Smooth muscle cell (in vitro differentiated cells): ENCODE results near the gene ADAP1. TPM values are rescaled to one million over a fixed set of nuclear protein-coding genes. Genes with fewer than 3 reads are reported as not detected.
"Not testable (repeated sequence)": the region's sequence is repeated elsewhere in the genome, so short reads cannot be mapped to it uniquely, and the experiment has no call there.

Experiments
- DNase-seq: peaks from one replicate; lab custom pipeline; 2025; ENCODE audit not compliant: unreplicated experiment; lab: John Stamatoyannopoulos, UW
- H2AFZ ChIP-seq: fragments of 200-600 bp; sonication (generic); 2 replicates; pipeline ENCODE4 v1.6.0; 2016; ENCODE audit warnings: antibody characterized with exemption, low read depth, mild to moderate bottlenecking
- H3F3A ChIP-seq: fragments of 200-600 bp; sonication (generic); 2 replicates; pipeline ENCODE4 v1.6.0; 2017; ENCODE audit warnings: antibody characterized with exemption, low read depth
- H3K27ac ChIP-seq: fragments of 200-600 bp; sonication (generic); 2 replicates; pipeline ENCODE4 v1.5.1; 2016; ENCODE audit warnings: low read depth, mild to moderate bottlenecking
- H3K27me3 ChIP-seq: fragments of 200-600 bp; sonication (generic); 2 replicates; pipeline ENCODE4 v1.6.1; 2016; ENCODE audit warnings: low read depth, mild to moderate bottlenecking
- H3K36me3 ChIP-seq: fragments of 200-600 bp; sonication (generic); 2 replicates; pipeline ENCODE4 v1.5.1; 2016; ENCODE audit warnings: low read depth
- H3K4me1 ChIP-seq: fragments of 200-600 bp; sonication (generic); 2 replicates; pipeline ENCODE4 v1.5.1; 2016; ENCODE audit warnings: low read depth
- H3K4me2 ChIP-seq: fragments of 200-600 bp; sonication (generic); 2 replicates; pipeline ENCODE4 v1.6.0; 2016; ENCODE audit warnings: mild to moderate bottlenecking
- H3K4me3 ChIP-seq: fragments of 200-600 bp; sonication (generic); 2 replicates; pipeline ENCODE4 v1.5.1; 2016; ENCODE audit warnings: mild to moderate bottlenecking
- H3K79me2 ChIP-seq: fragments of 200-600 bp; sonication (generic); 2 replicates; pipeline ENCODE4 v1.6.0; 2016; ENCODE audit warnings: low read depth, mild to moderate bottlenecking
- H3K9ac ChIP-seq: fragments of 200-600 bp; sonication (generic); 2 replicates; pipeline ENCODE4 v1.6.0; 2016; ENCODE audit warnings: low read depth
- H3K9me3 ChIP-seq: fragments of 200-600 bp; sonication (generic); replicated peaks from 2 replicates; pipeline ENCODE4 v1.5.1; 2016; ENCODE audit warnings: low read depth
- H4K20me1 ChIP-seq: fragments of 200-600 bp; sonication (generic); 2 replicates; pipeline ENCODE4 v1.6.0; 2016; ENCODE audit warnings: low read depth
- WGBS: methylation state at CpG from one replicate; pipeline ENCODE4 v1.1.7; 2016; ENCODE audit warnings: low lambda C conversion rate; 5-methylcytosine and 5-hydroxymethylcytosine counted together
- polyA plus RNA-seq: library from polyadenylated mRNA; unstranded; fragments of >200 nt; fragmentation: Nextera tagmentation; extraction: Ambion mirVana; gene quantifications from 2 replicates; pipeline ENCODE4 v1.2.1, GENCODE V29; 2016
- total RNA-seq: library from RNA; depleted of rRNA; stranded (reverse); fragments of >200 nt; gene quantifications from 2 replicates; pipeline ENCODE4 v1.2.3, GENCODE V29; 2014
- TF ChIP-seq, protein P1 (sequence below): fragments of 200-600 bp; sonication (generic); IDR thresholded peaks from 2 replicates; pipeline ENCODE4 v1.5.1; 2017; ENCODE audit warnings: borderline replicate concordance, mild to moderate bottlenecking, antibody characterized with exemption; ENCODE audit not compliant: insufficient read depth, poor library complexity, severe bottlenecking

Gene ADAP1
- total and polyA plus RNA-seq, 2 experiments from 2014 or later, result 1.3 to 2.0 TPM

- H3K27me3 ChIP-seq, result peaks cover 23% of the 10 kb centered on the region
- H3K4me2 ChIP-seq, result peak overlapping the region; percentile 79
- not testable (repeated sequence) for H3K79me2 ChIP-seq, H3K4me1 ChIP-seq, H3K9me3 ChIP-seq, H3K36me3 ChIP-seq, H2AFZ ChIP-seq, H3F3A ChIP-seq, H3K9ac ChIP-seq, H3K27ac ChIP-seq, H4K20me1 ChIP-seq
- TF ChIP-seq, protein P1, sequence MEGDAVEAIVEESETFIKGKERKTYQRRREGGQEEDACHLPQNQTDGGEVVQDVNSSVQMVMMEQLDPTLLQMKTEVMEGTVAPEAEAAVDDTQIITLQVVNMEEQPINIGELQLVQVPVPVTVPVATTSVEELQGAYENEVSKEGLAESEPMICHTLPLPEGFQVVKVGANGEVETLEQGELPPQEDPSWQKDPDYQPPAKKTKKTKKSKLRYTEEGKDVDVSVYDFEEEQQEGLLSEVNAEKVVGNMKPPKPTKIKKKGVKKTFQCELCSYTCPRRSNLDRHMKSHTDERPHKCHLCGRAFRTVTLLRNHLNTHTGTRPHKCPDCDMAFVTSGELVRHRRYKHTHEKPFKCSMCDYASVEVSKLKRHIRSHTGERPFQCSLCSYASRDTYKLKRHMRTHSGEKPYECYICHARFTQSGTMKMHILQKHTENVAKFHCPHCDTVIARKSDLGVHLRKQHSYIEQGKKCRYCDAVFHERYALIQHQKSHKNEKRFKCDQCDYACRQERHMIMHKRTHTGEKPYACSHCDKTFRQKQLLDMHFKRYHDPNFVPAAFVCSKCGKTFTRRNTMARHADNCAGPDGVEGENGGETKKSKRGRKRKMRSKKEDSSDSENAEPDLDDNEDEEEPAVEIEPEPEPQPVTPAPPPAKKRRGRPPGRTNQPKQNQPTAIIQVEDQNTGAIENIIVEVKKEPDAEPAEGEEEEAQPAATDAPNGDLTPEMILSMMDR, result peak; percentile 75
- DNase-seq, result peak; percentile 17
- WGBS, result 25% methylated on average over 43 of the region's 73 CpGs
- peak overlapping the region; percentile 37 for H3K4me3 ChIP-seq
These were observed 45.7 kb downstream of the ADAP1 start for GRCh38 chr7:908591-909357.

DNA sequence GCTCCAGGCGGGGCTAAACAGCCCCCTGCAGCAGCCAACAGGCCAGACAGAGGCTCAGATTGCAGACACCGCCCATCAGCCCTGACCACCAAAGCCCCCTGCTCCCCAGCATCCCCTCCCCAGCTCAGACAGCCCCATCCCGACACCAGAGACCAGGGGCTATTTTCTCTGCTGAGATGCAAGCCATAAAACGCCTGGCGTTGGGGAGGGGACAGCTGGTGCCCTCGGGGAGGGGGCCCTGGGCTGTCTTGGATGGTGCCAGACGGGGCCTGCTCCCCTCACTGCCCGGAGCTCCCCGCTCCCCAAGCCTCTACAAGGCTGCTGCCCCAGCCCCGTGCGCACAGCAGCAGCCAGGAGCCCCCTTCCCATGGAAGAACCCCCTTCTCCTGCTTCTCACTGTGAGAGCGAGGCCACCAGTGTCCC, 46.3 kb downstream of the ADAP1 start:
- H3K36me3 ChIP-seq, result no peaks in the 10 kb centered on the region
- H3K4me3 ChIP-seq, result no peak overlapping the region
- no peak overlapping the region for H3K27ac ChIP-seq
- H3K4me1 ChIP-seq, result no peaks in the 10 kb centered on the region
- H4K20me1 ChIP-seq, result no peaks in the 10 kb centered on the region
- H3K27me3 ChIP-seq, result peaks cover 23% of the 10 kb centered on the region
- H3K4me2 ChIP-seq, result no peak overlapping the region
- TF ChIP-seq, protein P1, result no peak
- no peaks in the 10 kb centered on the region for H3K9me3 ChIP-seq
- H3F3A ChIP-seq, result no peaks in the 10 kb centered on the region
- WGBS, result 95% methylated on average over 5 of the region's 12 CpGs
- DNase-seq, result no peak
- H3K79me2 ChIP-seq, result no peaks in the 10 kb centered on the region
- H2AFZ ChIP-seq, result no peak overlapping the region
- no peak overlapping the region for H3K9ac ChIP-seq

DNA sequence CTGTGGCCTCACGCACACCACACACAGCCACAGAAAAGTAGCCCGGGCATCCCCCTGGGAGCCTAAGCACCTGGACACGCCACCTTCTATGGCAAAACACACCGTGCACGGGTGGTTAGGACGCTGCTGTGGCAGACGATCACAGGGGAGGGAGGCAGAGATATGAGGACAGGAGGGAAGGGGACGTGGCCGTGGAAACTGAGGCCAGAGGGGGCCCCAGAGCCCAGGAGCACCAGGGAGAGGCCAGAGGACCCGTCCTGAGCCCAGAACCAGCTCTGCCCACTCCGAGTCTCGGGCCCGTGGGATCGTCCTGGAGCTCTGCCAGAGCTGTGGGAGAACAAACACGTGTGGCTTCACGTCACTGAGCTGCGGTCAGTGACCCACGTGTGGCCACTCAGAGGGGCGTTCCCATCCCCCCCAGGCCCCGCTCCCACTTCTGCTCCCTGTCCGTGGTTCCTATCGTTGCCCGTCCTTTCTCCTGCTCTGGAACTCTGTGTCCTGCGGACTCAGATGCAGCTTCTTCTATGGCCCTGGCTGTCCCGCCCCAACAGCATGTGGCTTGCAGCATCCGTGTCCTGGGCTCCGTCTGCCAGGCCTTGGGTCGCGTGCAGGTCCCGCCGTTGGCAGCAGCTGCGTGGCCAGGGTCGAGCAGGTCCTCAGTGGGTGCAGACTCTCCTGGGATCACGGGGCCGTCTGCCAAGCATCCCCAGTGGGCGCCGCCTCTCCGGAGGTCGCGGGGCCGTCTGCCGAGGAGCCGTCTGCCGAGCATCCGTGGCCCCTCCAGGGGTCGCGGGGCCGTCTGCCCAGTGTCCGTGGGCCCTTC, 47.1 kb downstream of the ADAP1 start:
- no peaks in the 10 kb centered on the region for H4K20me1 ChIP-seq
- no peak overlapping the region for H2AFZ ChIP-seq
- no peaks in the 10 kb centered on the region for H3F3A ChIP-seq
- no peaks in the 10 kb centered on the region for H3K36me3 ChIP-seq
- no peak overlapping the region for H3K4me3 ChIP-seq
- no peak overlapping the region for H3K9ac ChIP-seq
- TF ChIP-seq, protein P1, result no peak
- no peak overlapping the region for H3K27ac ChIP-seq
- H3K27me3 ChIP-seq, result peaks cover 23% of the 10 kb centered on the region
- no peak overlapping the region for H3K4me2 ChIP-seq
- no peak for DNase-seq
- 93% methylated on average over 47 of the region's 49 CpGs for WGBS
- H3K4me1 ChIP-seq, result no peaks in the 10 kb centered on the region
- no peaks in the 10 kb centered on the region for H3K9me3 ChIP-seq
- no peaks in the 10 kb centered on the region for H3K79me2 ChIP-seq
